GM12878 (cell line): Measurements from ENCODE around the gene LMBR1. TPM values are rescaled to one million over a fixed set of nuclear protein-coding genes. Genes with fewer than 3 reads are reported as not detected.

Experiments
- ATAC-seq: fragments of 200-7000 bp; cut with Tn5 transposase; 3 replicates; pipeline ENCODE4 v1.9.1; 2020; ENCODE audit warnings: mild to moderate bottlenecking, moderate library complexity
- BruUV-seq: library from RNA; stranded (reverse); fragments of 400-500 nt; replicated peaks from 2 replicates; lab custom pipeline; 2021; lab: Mats Ljungman, UMichigan
- CTCF ChIA-PET: fragments of 300-600 bp; sonication (Branson Sonifier 250); formaldehyde crosslinking; extraction: SDS; loops from one replicate; lab custom pipeline; 2021; ENCODE audit warnings: inconsistent platforms; lab: Yijun Ruan, JAX
- POLR2A ChIA-PET: fragments of 350-600 bp; formaldehyde crosslinking; extraction: SDS; loops from one replicate; lab custom pipeline; 2021; ENCODE audit warnings: inconsistent platforms; lab: Charles Lee
- RAD21 ChIA-PET: fragments of 300-600 bp; sonication (Branson Sonifier 250); formaldehyde crosslinking; loops from one replicate; lab custom pipeline; 2023; ENCODE audit warnings: antibody characterized with exemption; ENCODE audit not compliant: unreplicated experiment; lab: Charles Lee
- SMC1A ChIA-PET: fragments of 300-600 bp; sonication (Branson Sonifier 250); formaldehyde crosslinking; loops from one replicate; lab custom pipeline; 2023; ENCODE audit not compliant: unreplicated experiment, uncharacterized antibody; lab: Charles Lee
- DNase-seq: peaks from one replicate; pipeline ENCODE4 v3.0.0-alpha.2; 2011; ENCODE audit warnings: low read depth, low spot score
- FAIRE-seq: peaks from 3 replicates; lab custom pipeline; 2011; peaks lifted over from hg19 to GRCh38; lab: Jason Lieb, UNC
- H2AFZ ChIP-seq: 2 replicates; pipeline ENCODE4 v1.6.0; 2011; ENCODE audit warnings: low read depth, low read length, control low read depth; ENCODE audit not compliant: control insufficient read depth
- H3K27ac ChIP-seq: 2 replicates; pipeline ENCODE4 v1.5.1; 2011; ENCODE audit warnings: control low read depth; ENCODE audit not compliant: control insufficient read depth, insufficient read depth
- H3K27me3 ChIP-seq, 2 experiments: replicated peaks in 1 of 2; 2 replicates each; pipeline versions ENCODE4 v1.6.0 to v1.6.1; 2011; ENCODE audit warnings: low read length in 1 of 2; ENCODE audit not compliant: control insufficient read depth in 2 of 2, insufficient read depth in 2 of 2
- H3K36me3 ChIP-seq, 2 experiments: 2 replicates each; pipeline ENCODE4 v1.5.1; 2011; ENCODE audit warnings: low read length in 1 of 2; ENCODE audit not compliant: control insufficient read depth in 2 of 2, insufficient read depth in 2 of 2
- H3K4me1 ChIP-seq: 2 replicates; pipeline ENCODE4 v1.6.1; 2011; ENCODE audit warnings: mild to moderate bottlenecking, low read length, moderate library complexity, mixed read lengths; ENCODE audit not compliant: control insufficient read depth, insufficient read depth
- H3K4me2 ChIP-seq: 2 replicates; pipeline ENCODE4 v1.6.0; 2011; ENCODE audit warnings: control low read depth; ENCODE audit not compliant: control insufficient read depth, insufficient read depth
- H3K4me3 ChIP-seq: fragments of 200-600 bp; sonication (generic); 2 replicates; pipeline ENCODE4 v1.5.1; 2016
- H3K79me2 ChIP-seq: 2 replicates; pipeline ENCODE4 v1.6.0; 2011; ENCODE audit warnings: low read length; ENCODE audit not compliant: control insufficient read depth, insufficient read depth
- H3K9ac ChIP-seq: 2 replicates; pipeline ENCODE4 v1.8.0; 2011; ENCODE audit warnings: low read length, control low read depth, mixed read lengths; ENCODE audit not compliant: control insufficient read depth, insufficient read depth
- H3K9me3 ChIP-seq: replicated peaks from 3 replicates; pipeline ENCODE4 v1.5.1; 2011; ENCODE audit warnings: mild to moderate bottlenecking, low read length; ENCODE audit not compliant: control insufficient read depth, insufficient read depth
- H4K20me1 ChIP-seq: 2 replicates; pipeline ENCODE4 v1.6.0; 2011; ENCODE audit not compliant: control insufficient read depth, insufficient read depth
- ASH2L ChIP-seq: fragments of 300-600, 200-600 bp; sonication (generic); IDR thresholded peaks from 2 replicates; pipeline ENCODE4 v1.6.1; 2017; ENCODE audit warnings: low read depth, mild to moderate bottlenecking, borderline replicate concordance
- BCL11A ChIP-seq: IDR thresholded peaks from 2 replicates; pipeline ENCODE4 v1.6.1; 2011; ENCODE audit warnings: low read depth, low read length
- ESRRA ChIP-seq: IDR thresholded peaks from 2 replicates; pipeline ENCODE4 v1.6.1; 2012; ENCODE audit warnings: mild to moderate bottlenecking, low read length, improper control_type of control experiment
- NFXL1 ChIP-seq: fragments of 450-650 bp; IDR thresholded peaks from 2 replicates; pipeline ENCODE4 v1.6.1; 2017; ENCODE audit warnings: antibody characterized with exemption, mild to moderate bottlenecking, borderline replicate concordance
- NR2C2 ChIP-seq: IDR thresholded peaks from 2 replicates; pipeline ENCODE4 v1.6.1; 2011; ENCODE audit warnings: borderline replicate concordance, low read depth; ENCODE audit not compliant: control insufficient read depth, insufficient read length
- NRF1 ChIP-seq: conservative IDR thresholded peaks from 2 replicates; pipeline ENCODE4 v1.6.1; 2011; ENCODE audit warnings: mild to moderate bottlenecking, low read depth, low read length, improper control_type of control experiment
- WGBS: methylation state at CpG from one replicate; pipeline ENCODE4 v1.1.6; 2016; ENCODE audit warnings: low lambda C conversion rate; ENCODE audit not compliant: insufficient replicate concordance, insufficient coverage; ENCODE audit errors: missing lambda C conversion rate; 5-methylcytosine and 5-hydroxymethylcytosine counted together
- in situ Hi-C: fragments of 300-500 bp; cut with MboI; formaldehyde crosslinking; loops from 9 replicates; pipeline ENCODE4 v1.14.3; 2018; ENCODE audit warnings: mixed read lengths
- intact Hi-C: fragments of 100-400 bp; cut with micrococcal nuclease; formaldehyde crosslinking; loops from one replicate; pipeline ENCODE4 v1.14.2; 2022; ENCODE audit not compliant: unreplicated experiment
- polyA plus RNA-seq, 11 experiments: library from polyadenylated mRNA; depleted of rRNA in 4 of 11; unstranded in 6 of 11; stranded (reverse) in 5 of 11; fragments of >200 nt; fragmentation: Nextera tagmentation in 4 of 11; fragmentation: Illumina TruSeq in 1 of 11; extraction: Ambion mirVana in 4 of 11; extraction: Trizol in 1 of 11; gene quantifications; 1 replicate in 1 of 11; 2 replicates in 10 of 11; pipeline versions ENCODE4 v1.2.1 to v1.2.3, GENCODE V29; 2011 to 2016; ENCODE audit warnings: inconsistent platforms in 2 of 11, missing spikeins in 2 of 11, low read depth in 1 of 11
- total RNA-seq, 4 experiments: library from RNA; depleted of rRNA in 3 of 4; stranded (reverse); fragments of >200 nt in 3 of 4; fragmentation: Illumina TruSeq in 1 of 4; extraction: Trizol in 1 of 4; gene quantifications; 2 replicates each; pipeline versions ENCODE4 v1.2.1 to v1.2.3, GENCODE V29; 2013 to 2021
- TF ChIP-seq, protein P1 (sequence below): IDR thresholded peaks from 2 replicates; pipeline ENCODE4 v1.6.1; 2011; ENCODE audit warnings: borderline replicate concordance, low read depth, mild to moderate bottlenecking, moderate library complexity, mixed read lengths, low read length; ENCODE audit not compliant: insufficient read depth; ENCODE audit errors: extremely low read length
- TF ChIP-seq, protein P2 (sequence below), 3 experiments: IDR thresholded peaks in 2 of 3; conservative IDR thresholded peaks in 1 of 3; 2 replicates each; pipeline ENCODE4 v1.5.1; 2011; ENCODE audit warnings: low read depth in 3 of 3, low read length in 3 of 3, mild to moderate bottlenecking in 3 of 3, control low read depth in 2 of 3, moderate library complexity in 2 of 3, inconsistent platforms in 1 of 3, mixed read lengths in 1 of 3; ENCODE audit not compliant: control insufficient read depth in 2 of 3, insufficient read depth in 1 of 3; ENCODE audit errors: extremely low read depth in 1 of 3
- TF ChIP-seq, protein P3 (sequence below): fragments of 450-650 bp; formaldehyde crosslinking; IDR thresholded peaks from 2 replicates; pipeline ENCODE4 v1.4.0; 2022; ENCODE audit warnings: mild to moderate bottlenecking, moderate library complexity

LMBR1 gene
- total and polyA plus RNA-seq, 10 of the 15 experiments (the other 5 are each of a cell fraction or from before 2014, with no cell fraction given), result 4.0 to 63.5 (median 28.8) TPM

DNA sequence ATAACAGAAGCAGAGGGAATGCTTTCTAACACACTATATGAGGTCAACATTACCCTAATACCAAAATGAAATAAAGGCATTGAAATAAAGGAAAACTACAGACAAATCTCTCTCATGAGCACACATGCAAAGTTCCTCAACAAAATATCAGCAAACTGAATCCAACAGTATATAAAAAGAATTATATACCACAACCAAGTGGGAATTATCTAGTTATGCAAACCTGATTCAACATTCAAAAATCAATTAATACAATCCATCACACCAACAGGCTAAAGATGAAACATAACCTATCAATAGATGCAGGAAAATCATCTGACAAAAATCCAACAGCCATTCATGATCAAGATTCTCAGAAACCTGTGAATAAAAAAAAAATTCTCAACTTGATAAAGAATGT, 34.5 kb downstream of the LMBR1 start:
- ChIA-PET CTCF (interaction anchor here (1.1 kb wide), 1 partner anchor 9 kb away, joined by 4 read pairs; no protein-coding TSS in a partner anchor), SMC1A (interaction anchor here (0.7 to 1.3 kb wide), 3 partner anchors 11 to 915 kb away, joined by 3 to 5 read pairs (median 3); no protein-coding TSS in a partner anchor), POLR2A (interaction anchor here (0.6 kb wide), 1 partner anchor 25 kb away, joined by 4 read pairs; no protein-coding TSS in a partner anchor), RAD21 (no interaction called here)
- in situ Hi-C loops, result no loop called here
- intact Hi-C loops, result no loop called here
- Histone ChIP-seq H3K4me3 (no peak overlapping the region), H3K9ac (no peak overlapping the region), H3K79me2 (peaks cover 4% of the 10 kb centered on the region), H3K4me2 (no peak overlapping the region), H3K27ac (no peak overlapping the region), H3K9me3 (peaks cover 29% of the 10 kb centered on the region), H3K36me3 (peaks cover 0 to 3% of the 10 kb centered on the region in 2 experiments; a peak in 1 of 4 replicates), H4K20me1 (no peaks in the 10 kb centered on the region), H3K27me3 (no peaks in the 10 kb centered on the region), H2AFZ (no peak overlapping the region), H3K4me1 (no peaks in the 10 kb centered on the region)
- TF ChIP-seq, protein P1, sequence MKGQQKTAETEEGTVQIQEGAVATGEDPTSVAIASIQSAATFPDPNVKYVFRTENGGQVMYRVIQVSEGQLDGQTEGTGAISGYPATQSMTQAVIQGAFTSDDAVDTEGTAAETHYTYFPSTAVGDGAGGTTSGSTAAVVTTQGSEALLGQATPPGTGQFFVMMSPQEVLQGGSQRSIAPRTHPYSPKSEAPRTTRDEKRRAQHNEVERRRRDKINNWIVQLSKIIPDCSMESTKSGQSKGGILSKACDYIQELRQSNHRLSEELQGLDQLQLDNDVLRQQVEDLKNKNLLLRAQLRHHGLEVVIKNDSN, result no peak
- DNase-seq (no peak), ATAC-seq (no peak), FAIRE-seq (no peak)
- BruUV-seq, result no TSS peak

DNA sequence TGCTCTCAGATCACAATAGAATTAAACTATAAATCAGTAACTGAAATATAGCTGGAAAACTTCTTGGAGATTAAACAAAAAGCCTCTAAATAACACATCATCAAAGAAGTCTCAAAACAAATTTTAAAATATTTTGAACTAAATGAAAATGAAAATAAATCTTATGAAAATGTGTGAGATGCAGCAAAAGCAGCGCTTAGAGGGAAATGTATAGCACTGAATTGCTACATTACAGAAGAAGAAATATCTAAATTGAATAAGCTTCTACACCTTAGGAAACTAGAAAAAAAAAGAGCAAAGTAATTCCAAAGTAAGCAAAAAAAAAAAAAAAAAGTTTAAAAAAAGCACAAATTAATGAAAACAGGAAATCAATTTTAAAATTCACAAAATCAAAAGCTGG, 35.2 kb downstream of the LMBR1 start:
- H3K79me2 ChIP-seq, result peaks cover 4% of the 10 kb centered on the region
- intact Hi-C loops, result no loop called here
- ChIA-PET CTCF (interaction anchor here (1.1 kb wide), 1 partner anchor 9 kb away, joined by 4 read pairs; no protein-coding TSS in a partner anchor), RAD21 (no interaction called here), SMC1A (interaction anchor here (0.7 to 1.3 kb wide), 3 partner anchors 12 to 914 kb away, joined by 3 to 5 read pairs (median 4); no protein-coding TSS in a partner anchor), POLR2A (interaction anchor here (0.6 kb wide), 2 partner anchors 26 to 485 kb away, joined by 4 to 5 read pairs; no protein-coding TSS in a partner anchor)
- in situ Hi-C loops, result no loop called here
- FAIRE-seq (no peak), DNase-seq (no peak), ATAC-seq (no peak)
- no peak overlapping the region for H3K9ac ChIP-seq
- no peak overlapping the region for H3K27ac ChIP-seq
- no TSS peak for BruUV-seq
- no peak overlapping the region for H2AFZ ChIP-seq
- no peak overlapping the region for H3K4me2 ChIP-seq
- H4K20me1 ChIP-seq, result no peaks in the 10 kb centered on the region
- peaks cover 28% of the 10 kb centered on the region for H3K9me3 ChIP-seq
- WGBS, result 100% methylated on average over 1 of the region's 1 CpG
- H3K4me1 ChIP-seq, result no peaks in the 10 kb centered on the region
- H3K27me3 ChIP-seq, result no peaks in the 10 kb centered on the region
- peaks cover 0 to 3% of the 10 kb centered on the region in 2 experiments; a peak in 1 of 4 replicates for H3K36me3 ChIP-seq
- H3K4me3 ChIP-seq, result no peak overlapping the region
- TF ChIP-seq NRF1 (no peak), BCL11A (no peak), ASH2L (no peak), NR2C2 (no peak), ESRRA (no peak), NFXL1 (no peak)
- TF ChIP-seq, protein P2, sequence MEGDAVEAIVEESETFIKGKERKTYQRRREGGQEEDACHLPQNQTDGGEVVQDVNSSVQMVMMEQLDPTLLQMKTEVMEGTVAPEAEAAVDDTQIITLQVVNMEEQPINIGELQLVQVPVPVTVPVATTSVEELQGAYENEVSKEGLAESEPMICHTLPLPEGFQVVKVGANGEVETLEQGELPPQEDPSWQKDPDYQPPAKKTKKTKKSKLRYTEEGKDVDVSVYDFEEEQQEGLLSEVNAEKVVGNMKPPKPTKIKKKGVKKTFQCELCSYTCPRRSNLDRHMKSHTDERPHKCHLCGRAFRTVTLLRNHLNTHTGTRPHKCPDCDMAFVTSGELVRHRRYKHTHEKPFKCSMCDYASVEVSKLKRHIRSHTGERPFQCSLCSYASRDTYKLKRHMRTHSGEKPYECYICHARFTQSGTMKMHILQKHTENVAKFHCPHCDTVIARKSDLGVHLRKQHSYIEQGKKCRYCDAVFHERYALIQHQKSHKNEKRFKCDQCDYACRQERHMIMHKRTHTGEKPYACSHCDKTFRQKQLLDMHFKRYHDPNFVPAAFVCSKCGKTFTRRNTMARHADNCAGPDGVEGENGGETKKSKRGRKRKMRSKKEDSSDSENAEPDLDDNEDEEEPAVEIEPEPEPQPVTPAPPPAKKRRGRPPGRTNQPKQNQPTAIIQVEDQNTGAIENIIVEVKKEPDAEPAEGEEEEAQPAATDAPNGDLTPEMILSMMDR (IDR thresholded peaks at IDR 0.05 in 2 of 3, conservative IDR thresholded peaks at IDR 0.05 in 1 of 3; ENCODE audit: control insufficient read depth in 2 of 3, extremely low read depth in 1 of 3, insufficient read depth in 1 of 3, low read depth in 3 of 3, low read length in 3 of 3), result no peak
- TF ChIP-seq, protein P3, sequence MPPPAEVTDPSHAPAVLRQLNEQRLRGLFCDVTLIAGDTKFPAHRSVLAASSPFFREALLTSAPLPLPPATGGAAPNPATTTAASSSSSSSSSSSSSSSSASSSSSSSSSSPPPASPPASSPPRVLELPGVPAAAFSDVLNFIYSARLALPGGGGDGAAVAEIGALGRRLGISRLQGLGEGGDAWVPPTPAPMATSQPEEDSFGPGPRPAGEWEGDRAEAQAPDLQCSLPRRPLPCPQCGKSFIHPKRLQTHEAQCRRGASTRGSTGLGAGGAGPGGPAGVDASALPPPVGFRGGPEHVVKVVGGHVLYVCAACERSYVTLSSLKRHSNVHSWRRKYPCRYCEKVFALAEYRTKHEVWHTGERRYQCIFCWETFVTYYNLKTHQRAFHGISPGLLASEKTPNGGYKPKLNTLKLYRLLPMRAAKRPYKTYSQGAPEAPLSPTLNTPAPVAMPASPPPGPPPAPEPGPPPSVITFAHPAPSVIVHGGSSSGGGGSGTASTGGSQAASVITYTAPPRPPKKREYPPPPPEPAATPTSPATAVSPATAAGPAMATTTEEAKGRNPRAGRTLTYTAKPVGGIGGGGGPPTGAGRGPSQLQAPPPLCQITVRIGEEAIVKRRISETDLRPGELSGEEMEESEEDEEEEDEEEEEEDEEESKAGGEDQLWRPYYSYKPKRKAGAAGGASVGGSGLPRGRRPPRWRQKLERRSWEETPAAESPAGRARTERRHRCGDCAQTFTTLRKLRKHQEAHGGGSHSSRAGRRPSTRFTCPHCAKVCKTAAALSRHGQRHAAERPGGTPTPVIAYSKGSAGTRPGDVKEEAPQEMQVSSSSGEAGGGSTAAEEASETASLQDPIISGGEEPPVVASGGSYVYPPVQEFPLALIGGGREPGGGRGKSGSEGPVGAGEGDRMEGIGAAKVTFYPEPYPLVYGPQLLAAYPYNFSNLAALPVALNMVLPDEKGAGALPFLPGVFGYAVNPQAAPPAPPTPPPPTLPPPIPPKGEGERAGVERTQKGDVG (CRISPR knock-in tag), result no peak
